GM18951 (cell line): ENCODE measurements around the gene MYCBPAP.
A peak's percentile ranks its signal among the peaks of the same experiment; 100 is the strongest.

ENCODE experiments used
- POLR2A ChIP-seq: IDR thresholded peaks from 4 replicates; pipeline ENCODE4 v1.6.1; 2011; ENCODE audit warnings: mild to moderate bottlenecking; ENCODE audit not compliant: insufficient read length, insufficient read depth; ENCODE audit errors: extremely low read depth
- in situ Hi-C: fragments of 300-500 bp; cut with MboI; formaldehyde crosslinking; loops from one replicate; pipeline ENCODE4 v1.12.0; 2022; ENCODE audit warnings: low sequenced_read_pairs, mixed read lengths, inconsistent platforms; ENCODE audit not compliant: unreplicated experiment

MYCBPAP gene

GRCh38 chr17:50507871-50508572 is at the start of gene MYCBPAP:
Gene MYCBPAP, plus strand, starts transcription at chr17:50508439. Its CDS starts 236 bp downstream, at chr17:50508675.
- TF ChIP-seq POLR2A = peak; percentile 58
- in situ Hi-C loops = no loop called here

- TF ChIP-seq POLR2A = no peak
- in situ Hi-C loops = no loop called here
These were observed 49.2 kb upstream of the MYCBPAP start for GRCh38 chr17:50458701-50459676.

GRCh38 chr17:50459756-50460155 is 48.5 kb upstream of the MYCBPAP start:
- no peak for TF ChIP-seq POLR2A
- in situ Hi-C loops = no loop called here

GRCh38 chr17:50460831-50461526 is 47.3 kb upstream of the MYCBPAP start:
- in situ Hi-C loops = no loop called here
- TF ChIP-seq POLR2A = no peak

GRCh38 chr17:50461550-50462132 is 46.6 kb upstream of the MYCBPAP start:
- in situ Hi-C loops = no loop called here
- TF ChIP-seq POLR2A = no peak

GRCh38 chr17:50462446-50462845 is 45.8 kb upstream of the MYCBPAP start:
- in situ Hi-C loops = no loop called here
- TF ChIP-seq POLR2A = no peak

- TF ChIP-seq POLR2A = no peak
- in situ Hi-C loops = no loop called here
These were observed 44.1 kb upstream of the MYCBPAP start for GRCh38 chr17:50464121-50464520.

GRCh38 chr17:50464736-50465135 is 43.5 kb upstream of the MYCBPAP start:
- in situ Hi-C loops = no loop called here
- no peak for TF ChIP-seq POLR2A

GRCh38 chr17:50465171-50465570 is 43.1 kb upstream of the MYCBPAP start:
- in situ Hi-C loops = no loop called here
- TF ChIP-seq POLR2A = no peak

- in situ Hi-C loops = no loop called here
- TF ChIP-seq POLR2A = no peak
These were observed 42.6 kb upstream of the MYCBPAP start for GRCh38 chr17:50465635-50466034.

GRCh38 chr17:50466371-50467113 is 41.7 kb upstream of the MYCBPAP start:
- TF ChIP-seq POLR2A = no peak
- in situ Hi-C loops = no loop called here
